ENCODE measurements around the gene KLF6. TPM values are rescaled to one million over a fixed set of nuclear protein-coding genes. Genes with fewer than 3 reads are reported as not detected.

The KLF6 gene
- polyA plus RNA-seq, 1 donor from 2014 or later = 10.4 TPM

DNA sequence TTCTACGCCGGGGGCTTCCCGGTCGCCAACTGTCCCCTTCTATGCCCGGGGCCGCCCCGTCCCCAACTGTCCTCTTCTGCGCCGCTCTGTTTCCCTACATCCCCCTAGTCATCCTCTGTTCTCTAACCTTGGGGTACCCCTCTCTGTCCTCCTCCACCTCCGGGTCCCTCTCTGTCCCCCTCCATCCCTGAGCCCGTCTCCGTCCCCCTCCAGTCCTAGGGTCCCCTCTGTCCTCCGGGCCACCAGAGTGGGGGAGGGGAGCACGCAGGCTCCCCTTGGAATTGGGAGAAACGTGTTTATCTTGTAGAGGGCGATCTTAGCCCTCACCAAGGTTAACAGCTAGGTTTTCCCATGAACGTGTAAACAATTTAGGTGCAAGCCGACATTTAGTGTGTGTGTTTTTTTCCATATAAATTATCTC, 852 bp upstream of the KLF6 start:
- H3K27ac ChIP-seq (ENCODE audit: low read length) = peak overlapping the region; percentile 91
- peaks cover 3% of the 10 kb centered on the region for H3F3A ChIP-seq (ENCODE audit: insufficient read depth, low read length, poor library complexity, severe bottlenecking)
- peak overlapping the region; percentile 43 for H3K4me2 ChIP-seq (ENCODE audit: low read length)
- H3K79me2 ChIP-seq (replicated peaks; ENCODE audit: insufficient read depth, low read length) = peaks cover 40% of the 10 kb centered on the region
- no peaks in the 10 kb centered on the region for H3K9me2 ChIP-seq (ENCODE audit: insufficient read depth, low read length)
- TF ChIP-seq MXI1 (conservative IDR thresholded peaks at IDR 0.05; ENCODE audit: poor library complexity, severe bottlenecking) (no peak), SMC3 (conservative IDR thresholded peaks at IDR 0.05; ENCODE audit: poor library complexity) (peak; percentile 41)
- H3K4me3 ChIP-seq (ENCODE audit: low read length) = peak overlapping the region; percentile 77
- H4K20me1 ChIP-seq (ENCODE audit: insufficient read depth) = no peaks in the 10 kb centered on the region
- no peaks in the 10 kb centered on the region for H3K36me3 ChIP-seq (ENCODE audit: insufficient read depth, low read length)
- H3K9me3 ChIP-seq (ENCODE audit: low read length) = peaks cover 3% of the 10 kb centered on the region
- H2AFZ ChIP-seq (ENCODE audit: low read depth, low read length) = peak overlapping the region; percentile 12
- no peaks in the 10 kb centered on the region for H3K27me3 ChIP-seq (ENCODE audit: insufficient read depth, low read depth, low read length)
- peak overlapping the region; percentile 97 for H3K9ac ChIP-seq (ENCODE audit: low read length)

DNA sequence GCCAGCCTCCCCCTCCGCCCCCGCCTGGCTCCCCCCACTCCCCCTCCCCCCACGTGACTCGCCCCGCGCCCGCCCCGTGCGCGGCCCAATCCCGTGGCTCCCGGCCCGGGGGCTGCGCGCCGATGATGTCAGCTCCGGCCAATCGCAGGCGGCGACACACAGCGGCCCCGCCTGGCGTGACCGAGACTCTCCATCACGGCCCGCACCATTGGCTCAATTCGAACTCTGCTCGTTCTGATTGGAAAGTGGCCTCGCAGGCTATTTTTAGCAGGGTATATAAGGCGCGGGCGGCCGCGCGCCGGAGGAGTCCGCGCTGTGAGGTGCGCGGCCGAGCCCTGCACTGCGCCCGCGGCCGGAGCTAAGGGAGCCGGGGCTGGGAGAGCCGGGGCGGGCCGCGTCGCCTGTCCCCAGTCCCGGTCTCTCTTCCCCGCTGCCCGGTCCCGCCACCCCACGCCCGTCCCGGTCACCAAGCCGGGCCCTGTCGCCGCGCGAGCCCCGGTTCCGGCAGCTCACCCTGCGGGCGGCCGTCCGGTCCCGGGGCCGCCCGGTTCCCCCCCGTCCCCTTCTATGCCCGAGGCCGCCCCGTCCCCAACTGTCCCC, 342 bp upstream of the KLF6 start:
- H3K79me2 ChIP-seq (replicated peaks; ENCODE audit: insufficient read depth, low read length) = peaks cover 45% of the 10 kb centered on the region
- H3K27me3 ChIP-seq (ENCODE audit: insufficient read depth, low read depth, low read length) = no peaks in the 10 kb centered on the region

More for the DNA sequence above, 342 bp upstream of the KLF6 start:
- peaks cover 3% of the 10 kb centered on the region for H3F3A ChIP-seq (ENCODE audit: insufficient read depth, low read length, poor library complexity, severe bottlenecking)
- H3K4me3 ChIP-seq (ENCODE audit: low read length) = peak overlapping the region; percentile 95
- peak overlapping the region; percentile 12 for H2AFZ ChIP-seq (ENCODE audit: low read depth, low read length)
- TF ChIP-seq MXI1 (conservative IDR thresholded peaks at IDR 0.05; ENCODE audit: poor library complexity, severe bottlenecking) = no peak
- TF ChIP-seq POLR2AphosphoS5 (IDR thresholded peaks at IDR 0.05) = peak; percentile 94
- TF ChIP-seq RAD21 (conservative IDR thresholded peaks at IDR 0.05) = peak; percentile 56
- no peak for TF ChIP-seq EZH2 (IDR thresholded peaks at IDR 0.05; ENCODE audit: borderline replicate concordance, insufficient read depth, low read length, poor library complexity, severe bottlenecking)
- TF ChIP-seq EP300 (conservative IDR thresholded peaks at IDR 0.05; ENCODE audit: poor library complexity, severe bottlenecking) = peak; percentile 74
- peak; percentile 10 for TF ChIP-seq TAF1 (IDR thresholded peaks at IDR 0.05; ENCODE audit: low read depth)
- peak; percentile 56 for TF ChIP-seq SMC3 (conservative IDR thresholded peaks at IDR 0.05; ENCODE audit: poor library complexity)
- TF ChIP-seq, protein P1, sequence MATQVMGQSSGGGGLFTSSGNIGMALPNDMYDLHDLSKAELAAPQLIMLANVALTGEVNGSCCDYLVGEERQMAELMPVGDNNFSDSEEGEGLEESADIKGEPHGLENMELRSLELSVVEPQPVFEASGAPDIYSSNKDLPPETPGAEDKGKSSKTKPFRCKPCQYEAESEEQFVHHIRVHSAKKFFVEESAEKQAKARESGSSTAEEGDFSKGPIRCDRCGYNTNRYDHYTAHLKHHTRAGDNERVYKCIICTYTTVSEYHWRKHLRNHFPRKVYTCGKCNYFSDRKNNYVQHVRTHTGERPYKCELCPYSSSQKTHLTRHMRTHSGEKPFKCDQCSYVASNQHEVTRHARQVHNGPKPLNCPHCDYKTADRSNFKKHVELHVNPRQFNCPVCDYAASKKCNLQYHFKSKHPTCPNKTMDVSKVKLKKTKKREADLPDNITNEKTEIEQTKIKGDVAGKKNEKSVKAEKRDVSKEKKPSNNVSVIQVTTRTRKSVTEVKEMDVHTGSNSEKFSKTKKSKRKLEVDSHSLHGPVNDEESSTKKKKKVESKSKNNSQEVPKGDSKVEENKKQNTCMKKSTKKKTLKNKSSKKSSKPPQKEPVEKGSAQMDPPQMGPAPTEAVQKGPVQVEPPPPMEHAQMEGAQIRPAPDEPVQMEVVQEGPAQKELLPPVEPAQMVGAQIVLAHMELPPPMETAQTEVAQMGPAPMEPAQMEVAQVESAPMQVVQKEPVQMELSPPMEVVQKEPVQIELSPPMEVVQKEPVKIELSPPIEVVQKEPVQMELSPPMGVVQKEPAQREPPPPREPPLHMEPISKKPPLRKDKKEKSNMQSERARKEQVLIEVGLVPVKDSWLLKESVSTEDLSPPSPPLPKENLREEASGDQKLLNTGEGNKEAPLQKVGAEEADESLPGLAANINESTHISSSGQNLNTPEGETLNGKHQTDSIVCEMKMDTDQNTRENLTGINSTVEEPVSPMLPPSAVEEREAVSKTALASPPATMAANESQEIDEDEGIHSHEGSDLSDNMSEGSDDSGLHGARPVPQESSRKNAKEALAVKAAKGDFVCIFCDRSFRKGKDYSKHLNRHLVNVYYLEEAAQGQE (IDR thresholded peaks at IDR 0.05; ENCODE audit: borderline replicate concordance) = peak; percentile 11
- TF ChIP-seq, protein P2, sequence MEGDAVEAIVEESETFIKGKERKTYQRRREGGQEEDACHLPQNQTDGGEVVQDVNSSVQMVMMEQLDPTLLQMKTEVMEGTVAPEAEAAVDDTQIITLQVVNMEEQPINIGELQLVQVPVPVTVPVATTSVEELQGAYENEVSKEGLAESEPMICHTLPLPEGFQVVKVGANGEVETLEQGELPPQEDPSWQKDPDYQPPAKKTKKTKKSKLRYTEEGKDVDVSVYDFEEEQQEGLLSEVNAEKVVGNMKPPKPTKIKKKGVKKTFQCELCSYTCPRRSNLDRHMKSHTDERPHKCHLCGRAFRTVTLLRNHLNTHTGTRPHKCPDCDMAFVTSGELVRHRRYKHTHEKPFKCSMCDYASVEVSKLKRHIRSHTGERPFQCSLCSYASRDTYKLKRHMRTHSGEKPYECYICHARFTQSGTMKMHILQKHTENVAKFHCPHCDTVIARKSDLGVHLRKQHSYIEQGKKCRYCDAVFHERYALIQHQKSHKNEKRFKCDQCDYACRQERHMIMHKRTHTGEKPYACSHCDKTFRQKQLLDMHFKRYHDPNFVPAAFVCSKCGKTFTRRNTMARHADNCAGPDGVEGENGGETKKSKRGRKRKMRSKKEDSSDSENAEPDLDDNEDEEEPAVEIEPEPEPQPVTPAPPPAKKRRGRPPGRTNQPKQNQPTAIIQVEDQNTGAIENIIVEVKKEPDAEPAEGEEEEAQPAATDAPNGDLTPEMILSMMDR (IDR thresholded peaks at IDR 0.05; ENCODE audit: poor library complexity, severe bottlenecking) = peak; percentile 8
- H4K20me1 ChIP-seq (ENCODE audit: insufficient read depth) = no peaks in the 10 kb centered on the region
- H3K9ac ChIP-seq (ENCODE audit: low read length) = peak overlapping the region; percentile 97
- H3K36me3 ChIP-seq (ENCODE audit: insufficient read depth, low read length) = peaks cover 2% of the 10 kb centered on the region
- H3K27ac ChIP-seq (ENCODE audit: low read length) = peak overlapping the region; percentile 91
- H3K4me2 ChIP-seq (ENCODE audit: low read length) = peak overlapping the region; percentile 43
- no peaks in the 10 kb centered on the region for H3K9me2 ChIP-seq (ENCODE audit: insufficient read depth, low read length)
- no peaks in the 10 kb centered on the region for H3K9me3 ChIP-seq (ENCODE audit: low read length)

Measured in neural cell (in vitro differentiated cells).